ENCODE data around the gene RAD51AP1. TPM values are rescaled to one million over a fixed set of nuclear protein-coding genes. Genes with fewer than 3 reads are reported as not detected.

Gene RAD51AP1
- total RNA-seq, 4 donors from 2014 or later, result 0.65 to 1.7 (median 1.7) TPM; not detected in 1

DNA sequence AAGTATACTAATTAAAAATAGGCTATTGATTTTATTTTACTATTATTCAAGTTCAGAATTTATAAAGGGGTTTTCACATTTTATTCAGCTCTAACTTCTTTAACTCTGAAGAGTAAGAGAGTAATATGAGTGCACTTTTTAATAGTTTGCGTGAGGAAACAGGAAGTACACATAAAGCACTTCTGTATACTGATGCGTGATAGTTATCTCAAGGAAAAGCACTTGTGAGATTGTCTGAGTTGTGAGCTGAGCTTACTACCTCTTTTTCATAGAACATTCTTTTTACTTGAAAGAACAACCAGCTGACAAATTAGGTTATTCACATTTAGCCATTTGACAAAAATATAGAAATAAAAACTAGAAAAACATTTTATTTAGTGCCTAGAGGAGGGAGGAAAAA lies 1.9 kb downstream of the RAD51AP1 start:
- no peaks in the 10 kb centered on the region for H3K9me3 ChIP-seq
- no peaks in the 10 kb centered on the region for H3K36me3 ChIP-seq
- ATAC-seq (no peak), DNase-seq (no peak)
- H3K27ac ChIP-seq, result no peak overlapping the region
- H3K4me3 ChIP-seq, result no peak overlapping the region
- H3K27me3 ChIP-seq, result no peaks in the 10 kb centered on the region
- peaks cover 15 to 16% of the 10 kb centered on the region in 2 donors for H3K4me1 ChIP-seq
- TF ChIP-seq, protein P1, sequence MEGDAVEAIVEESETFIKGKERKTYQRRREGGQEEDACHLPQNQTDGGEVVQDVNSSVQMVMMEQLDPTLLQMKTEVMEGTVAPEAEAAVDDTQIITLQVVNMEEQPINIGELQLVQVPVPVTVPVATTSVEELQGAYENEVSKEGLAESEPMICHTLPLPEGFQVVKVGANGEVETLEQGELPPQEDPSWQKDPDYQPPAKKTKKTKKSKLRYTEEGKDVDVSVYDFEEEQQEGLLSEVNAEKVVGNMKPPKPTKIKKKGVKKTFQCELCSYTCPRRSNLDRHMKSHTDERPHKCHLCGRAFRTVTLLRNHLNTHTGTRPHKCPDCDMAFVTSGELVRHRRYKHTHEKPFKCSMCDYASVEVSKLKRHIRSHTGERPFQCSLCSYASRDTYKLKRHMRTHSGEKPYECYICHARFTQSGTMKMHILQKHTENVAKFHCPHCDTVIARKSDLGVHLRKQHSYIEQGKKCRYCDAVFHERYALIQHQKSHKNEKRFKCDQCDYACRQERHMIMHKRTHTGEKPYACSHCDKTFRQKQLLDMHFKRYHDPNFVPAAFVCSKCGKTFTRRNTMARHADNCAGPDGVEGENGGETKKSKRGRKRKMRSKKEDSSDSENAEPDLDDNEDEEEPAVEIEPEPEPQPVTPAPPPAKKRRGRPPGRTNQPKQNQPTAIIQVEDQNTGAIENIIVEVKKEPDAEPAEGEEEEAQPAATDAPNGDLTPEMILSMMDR (IDR thresholded peaks at IDR 0.05 in 4 of 5, conservative IDR thresholded peaks at IDR 0.05 in 1 of 5), result no peak
- no peak for TF ChIP-seq POLR2A (IDR thresholded peaks at IDR 0.05)
- intact Hi-C loops (cut with DNase I; ENCODE audit: low total_unique reads), result no loop called here
- in situ Hi-C loops (cut with MboI; ENCODE audit: low sequenced_read_pairs in 4 of 4), result loop anchor here in 2 of 4 donors (25.0 kb wide), 1 partner anchor 228 kb away; the partner anchor contains the start of gene TIGAR (in 2 of the 2)

DNA sequence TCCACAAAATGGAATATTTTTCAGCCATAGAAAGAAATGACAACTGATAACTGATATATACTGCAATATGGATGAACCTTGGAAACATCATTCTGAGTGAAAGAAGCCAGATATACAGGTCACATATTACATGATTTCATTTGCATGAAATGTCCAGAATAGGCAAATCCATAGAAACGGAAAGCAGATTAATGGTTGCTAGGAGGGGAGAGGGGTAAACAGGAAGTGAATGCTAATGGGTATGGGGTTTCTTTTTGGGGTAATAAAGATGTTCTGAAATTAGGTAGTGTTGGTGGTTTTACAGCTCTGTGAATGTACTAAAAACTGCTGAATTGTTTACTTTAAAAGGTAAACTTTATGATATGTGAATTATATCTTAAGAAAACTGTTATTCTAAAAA lies 6.5 kb downstream of the RAD51AP1 start:
- DNase-seq (no peak), ATAC-seq (no peak)
- Histone ChIP-seq H3K27ac (no peak overlapping the region), H3K4me3 (no peak overlapping the region), H3K4me1 (no peaks in the 10 kb centered on the region), H3K27me3 (no peaks in the 10 kb centered on the region), H3K36me3 (no peaks in the 10 kb centered on the region), H3K9me3 (no peaks in the 10 kb centered on the region)
- in situ Hi-C loops (cut with MboI; ENCODE audit: low sequenced_read_pairs in 4 of 4) (loop anchor here in 2 of 4 donors (25.0 kb wide), 1 partner anchor 233 kb away; the partner anchor contains the start of gene TIGAR (in 2 of the 2)), intact Hi-C loops (cut with DNase I; ENCODE audit: low total_unique reads) (no loop called here)
- TF ChIP-seq, protein P1 (IDR thresholded peaks at IDR 0.05 in 4 of 5, conservative IDR thresholded peaks at IDR 0.05 in 1 of 5), result no peak
- TF ChIP-seq POLR2A (IDR thresholded peaks at IDR 0.05), result no peak

DNA sequence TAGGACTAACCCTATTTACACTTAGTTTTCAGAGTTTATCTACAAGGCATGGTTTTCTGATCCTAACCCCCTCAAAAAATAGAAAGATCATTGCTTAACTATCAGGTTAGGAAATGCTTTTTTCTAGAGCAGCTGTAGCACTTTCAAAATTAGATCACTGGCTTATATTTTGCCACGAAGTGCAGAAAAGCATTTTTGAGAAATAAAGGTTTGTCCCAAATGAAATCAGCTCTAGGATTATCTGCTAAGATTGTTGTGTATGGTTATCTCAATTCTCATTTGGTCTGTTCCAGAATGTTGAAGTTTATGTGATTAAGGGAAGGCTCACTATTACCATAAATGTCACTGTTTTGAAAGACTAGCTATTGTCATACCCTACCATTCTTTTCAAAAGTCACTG lies 13.5 kb downstream of the RAD51AP1 start:
- H3K36me3 ChIP-seq, result no peaks in the 10 kb centered on the region
- H3K9me3 ChIP-seq, result no peaks in the 10 kb centered on the region
- intact Hi-C loops (cut with DNase I; ENCODE audit: low total_unique reads) (no loop called here), in situ Hi-C loops (cut with MboI; ENCODE audit: low sequenced_read_pairs in 4 of 4) (no loop called here)
- ATAC-seq (no peak), DNase-seq (no peak)
- H3K4me3 ChIP-seq, result no peak overlapping the region
- H3K4me1 ChIP-seq, result no peaks in the 10 kb centered on the region
- no peaks in the 10 kb centered on the region for H3K27me3 ChIP-seq
- H3K27ac ChIP-seq, result no peak overlapping the region
- TF ChIP-seq POLR2A (IDR thresholded peaks at IDR 0.05), result no peak
- TF ChIP-seq, protein P1 (IDR thresholded peaks at IDR 0.05 in 4 of 5, conservative IDR thresholded peaks at IDR 0.05 in 1 of 5), result no peak

DNA sequence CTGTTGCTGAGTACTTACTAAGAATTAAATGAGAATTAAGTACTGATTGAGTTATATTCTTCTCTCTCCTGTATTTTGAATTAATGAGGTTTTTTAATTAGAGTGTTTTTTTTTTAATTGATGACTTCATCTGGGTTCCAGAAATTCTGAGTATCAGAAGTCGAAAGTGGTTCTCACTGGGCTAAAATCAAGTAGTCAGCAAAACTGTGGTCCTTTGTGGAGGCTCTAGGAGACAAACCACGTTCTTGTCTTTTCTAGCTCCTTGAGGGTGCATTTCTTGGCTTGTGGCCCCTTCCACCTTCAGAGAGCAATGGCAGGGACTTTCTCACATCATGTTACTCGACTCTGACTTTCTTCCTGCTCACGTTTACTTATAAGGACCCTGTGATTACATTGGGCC lies 15.3 kb downstream of the RAD51AP1 start:
- no peak for TF ChIP-seq POLR2A (IDR thresholded peaks at IDR 0.05)
- TF ChIP-seq, protein P1 (IDR thresholded peaks at IDR 0.05 in 4 of 5, conservative IDR thresholded peaks at IDR 0.05 in 1 of 5), result no peak
- DNase-seq (no peak), ATAC-seq (no peak)
- in situ Hi-C loops (cut with MboI; ENCODE audit: low sequenced_read_pairs in 4 of 4), result no loop called here
- Histone ChIP-seq H3K4me3 (no peak overlapping the region), H3K36me3 (no peaks in the 10 kb centered on the region), H3K9me3 (no peaks in the 10 kb centered on the region), H3K4me1 (no peaks in the 10 kb centered on the region), H3K27ac (no peak overlapping the region), H3K27me3 (no peaks in the 10 kb centered on the region)
- intact Hi-C loops (cut with DNase I; ENCODE audit: low total_unique reads), result no loop called here

DNA sequence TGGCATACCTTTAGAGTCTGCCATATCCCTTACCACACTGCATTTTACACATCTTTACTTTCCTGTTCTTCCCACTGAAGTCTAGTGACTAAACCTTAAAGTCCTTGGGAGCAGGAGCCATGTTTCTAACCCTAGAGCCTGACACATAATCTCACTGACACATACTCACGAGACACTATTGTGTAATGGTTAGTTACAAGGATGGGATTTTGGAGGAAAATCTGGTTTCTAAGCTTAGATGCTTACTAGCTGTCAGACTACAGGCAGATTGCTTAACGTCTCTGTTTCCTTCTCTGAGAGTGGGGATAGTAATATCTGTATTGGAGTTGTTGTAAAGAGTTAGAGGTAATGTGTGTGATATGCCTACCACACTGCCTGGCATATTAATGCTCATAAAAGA lies 17.1 kb downstream of the RAD51AP1 start:
- intact Hi-C loops (cut with DNase I; ENCODE audit: low total_unique reads), result no loop called here
- no peak for ATAC-seq
- Histone ChIP-seq H3K27me3 (no peaks in the 10 kb centered on the region), H3K4me3 (no peak overlapping the region), H3K4me1 (no peaks in the 10 kb centered on the region), H3K36me3 (no peaks in the 10 kb centered on the region), H3K9me3 (no peaks in the 10 kb centered on the region), H3K27ac (no peak overlapping the region)
- in situ Hi-C loops (cut with MboI; ENCODE audit: low sequenced_read_pairs in 4 of 4), result no loop called here
- no peak for TF ChIP-seq POLR2A (IDR thresholded peaks at IDR 0.05)
- TF ChIP-seq, protein P1 (IDR thresholded peaks at IDR 0.05 in 4 of 5, conservative IDR thresholded peaks at IDR 0.05 in 1 of 5), result no peak
- DNase-seq, result no peak

Data from gastrocnemius medialis (tissue), 4 donors.